NCI-H748 (cell line): Measurements from ENCODE around the gene NTRK2.

ENCODE experiments used
- DNase-seq: peaks from one replicate; lab custom pipeline; 2025; ENCODE audit not compliant: unreplicated experiment; lab: John Stamatoyannopoulos, UW

Gene NTRK2

GRCh38 chr9:85004818-85005413, 335.4 kb downstream of the NTRK2 start:
- DNase-seq = no peak

DNA sequence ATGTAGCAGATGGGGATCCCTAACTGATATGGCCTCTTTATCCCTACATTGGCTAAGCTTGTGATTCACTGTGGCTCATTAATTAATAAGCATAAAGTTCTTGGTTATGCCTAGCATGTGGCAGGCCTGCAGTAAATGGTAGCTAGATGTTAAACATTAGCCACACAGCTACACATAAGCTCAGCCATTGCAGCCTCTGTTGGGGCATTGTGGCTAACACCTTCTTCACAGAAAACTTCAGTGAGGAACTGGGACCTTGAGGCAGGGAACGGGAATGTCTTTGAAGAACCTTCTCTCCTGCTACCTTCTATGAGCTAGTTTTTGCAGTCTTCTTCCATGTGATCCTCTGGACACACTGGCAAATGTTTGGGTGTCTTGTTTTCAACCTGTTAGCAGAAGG, 338.2 kb downstream of the NTRK2 start:
- DNase-seq = no peak

DNA sequence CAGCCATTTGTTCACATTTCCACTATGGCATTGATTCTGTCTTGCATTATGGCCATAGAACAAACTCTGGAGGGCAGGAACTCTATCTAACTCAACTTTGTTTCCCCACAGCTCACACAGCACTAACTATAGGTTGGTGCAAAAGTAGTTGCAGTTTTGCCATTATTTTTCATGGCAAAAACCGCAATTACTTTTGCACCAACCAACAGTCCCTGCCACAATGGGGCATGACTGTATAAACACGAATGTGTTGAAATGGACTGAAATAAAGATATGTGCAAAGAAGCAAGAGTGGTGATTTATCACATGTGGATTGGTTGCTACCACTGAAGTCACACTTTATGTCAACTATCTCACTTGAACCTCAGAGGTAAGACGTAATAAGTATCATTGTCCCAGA, 338.7 kb downstream of the NTRK2 start:
- DNase-seq = no peak

DNA sequence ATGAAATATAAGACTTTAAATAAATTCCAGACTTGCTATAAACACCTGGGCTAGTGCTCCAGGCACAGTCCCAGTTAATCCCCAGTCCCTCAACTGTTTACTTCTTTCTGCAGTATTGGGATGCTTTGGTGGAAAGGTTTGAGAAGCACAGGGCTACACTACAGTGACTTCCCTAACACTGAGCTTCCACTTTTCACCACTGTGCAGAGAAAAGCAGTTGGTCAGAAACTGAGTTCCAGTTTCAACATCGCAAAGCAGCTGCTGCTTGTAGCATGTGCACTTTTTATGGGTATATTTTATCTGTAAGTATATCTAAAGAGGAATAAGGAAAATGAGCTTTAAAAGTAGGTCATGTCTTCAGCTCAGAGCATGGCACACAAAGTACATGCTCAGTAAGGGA, 339.7 kb downstream of the NTRK2 start:
- no peak for DNase-seq

- DNase-seq = no peak
These were observed 344.2 kb downstream of the NTRK2 start for GRCh38 chr9:85013703-85014102.

GRCh38 chr9:85014292-85014691, 344.8 kb downstream of the NTRK2 start:
- no peak for DNase-seq

DNA sequence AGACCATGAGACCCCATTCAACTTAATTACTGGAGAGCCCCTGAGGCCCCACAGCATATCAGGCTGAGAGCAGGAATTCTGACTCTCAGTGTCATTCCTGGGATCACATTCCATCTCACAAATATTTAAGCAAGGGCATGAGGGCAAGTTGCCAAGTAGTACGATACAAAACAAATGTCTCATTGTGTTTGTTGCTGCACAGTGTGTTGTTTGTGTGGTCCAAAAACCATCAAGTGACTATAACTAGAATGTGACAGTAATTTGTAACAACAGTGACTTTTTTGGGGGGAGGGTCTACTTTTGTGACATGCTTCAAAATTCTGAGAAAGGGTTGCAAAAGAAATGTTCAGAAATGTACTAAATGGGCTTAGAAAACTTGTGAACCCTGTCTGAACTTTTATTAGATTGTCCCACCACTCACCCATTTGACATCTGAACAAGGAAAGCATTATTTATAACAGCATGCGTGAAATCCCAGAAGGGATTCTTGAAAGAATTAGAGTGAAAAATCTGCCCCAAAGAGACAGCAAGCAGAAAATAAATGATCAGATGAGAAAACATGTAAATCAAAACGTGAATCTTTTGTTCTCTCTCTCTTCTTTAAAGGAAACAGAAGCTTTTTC, 347.0 kb downstream of the NTRK2 start:
- DNase-seq = no peak

DNA sequence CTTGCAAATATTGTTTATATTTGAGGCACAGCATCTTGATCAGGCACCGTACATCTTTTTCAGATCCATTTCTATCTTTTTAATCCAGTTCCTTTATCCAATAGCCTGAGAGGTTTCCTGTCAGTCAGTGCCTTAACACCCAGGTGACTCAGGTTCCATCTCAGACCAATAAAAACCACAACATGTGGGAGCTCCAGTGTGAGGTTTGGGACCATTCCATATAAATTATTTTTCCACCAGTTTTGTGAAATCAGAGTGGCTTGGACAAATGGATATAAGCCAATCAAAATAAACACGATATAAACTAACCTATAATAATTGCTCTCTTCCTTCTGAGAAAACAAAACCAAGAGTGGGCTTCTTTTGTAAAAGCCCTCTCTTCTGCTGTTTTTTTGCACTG, 351.3 kb downstream of the NTRK2 start:
- DNase-seq = no peak

GRCh38 chr9:85021686-85022085, 352.2 kb downstream of the NTRK2 start:
- no peak for DNase-seq

- no peak for DNase-seq
These were observed 354.8 kb downstream of the NTRK2 start for GRCh38 chr9:85024374-85024773.

DNA sequence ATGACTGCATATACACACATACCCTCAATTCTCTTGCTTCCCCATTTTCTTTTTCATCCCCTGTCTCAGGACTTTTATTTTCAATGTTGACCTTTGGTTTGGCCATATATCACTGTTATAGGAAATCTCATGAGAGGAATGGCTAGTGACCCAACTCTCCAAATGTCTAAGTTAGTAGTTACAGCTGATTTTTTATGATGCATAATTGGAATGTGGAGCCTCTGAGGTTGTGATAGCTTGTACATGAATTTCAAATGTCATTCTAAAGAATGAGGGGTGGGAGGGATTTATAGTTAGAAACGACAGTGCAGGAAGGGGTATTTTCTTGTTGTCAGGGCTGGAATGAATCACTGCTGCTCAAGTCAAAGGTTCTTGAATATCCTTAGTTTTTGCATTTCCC, 356.1 kb downstream of the NTRK2 start:
- DNase-seq = no peak

DNA sequence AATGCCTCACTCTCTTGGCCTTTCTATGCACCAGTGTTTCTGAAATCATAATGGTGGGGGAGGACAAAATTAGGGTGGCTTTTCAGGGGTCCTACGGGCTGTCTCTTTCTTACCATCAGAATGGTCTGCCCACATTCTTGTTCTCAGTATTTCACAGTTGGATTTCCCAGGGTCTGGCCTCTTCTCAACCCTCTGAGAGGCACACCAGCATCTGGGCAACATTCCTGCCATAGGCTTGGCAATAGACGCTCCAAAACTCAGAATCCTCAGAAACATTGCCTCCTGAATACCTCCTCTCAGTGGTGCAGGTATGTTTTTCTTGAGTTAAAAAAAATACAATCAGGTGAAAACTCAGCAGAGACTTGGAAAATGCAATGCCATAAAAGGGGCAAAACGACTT, 358.3 kb downstream of the NTRK2 start:
- no peak for DNase-seq

DNA sequence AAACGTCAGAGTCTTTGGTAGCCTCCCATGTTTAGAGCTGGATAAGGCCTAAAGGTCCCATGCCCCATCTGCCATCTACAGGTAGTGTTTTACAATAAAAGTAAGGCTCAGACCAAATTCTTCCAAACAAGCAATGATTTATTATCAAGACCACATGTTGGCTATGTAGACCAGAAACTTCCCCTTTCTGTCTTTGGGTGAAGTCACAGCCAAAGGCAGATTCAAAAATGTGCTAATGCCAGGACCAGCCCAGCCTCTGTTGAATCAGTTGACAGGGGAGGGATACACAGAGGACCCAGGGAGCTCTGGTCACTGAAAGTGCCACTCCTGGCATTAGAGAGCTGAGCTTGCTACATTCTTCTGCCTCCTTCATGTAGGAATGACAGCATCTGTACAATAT, 360.8 kb downstream of the NTRK2 start:
- no peak for DNase-seq

DNA sequence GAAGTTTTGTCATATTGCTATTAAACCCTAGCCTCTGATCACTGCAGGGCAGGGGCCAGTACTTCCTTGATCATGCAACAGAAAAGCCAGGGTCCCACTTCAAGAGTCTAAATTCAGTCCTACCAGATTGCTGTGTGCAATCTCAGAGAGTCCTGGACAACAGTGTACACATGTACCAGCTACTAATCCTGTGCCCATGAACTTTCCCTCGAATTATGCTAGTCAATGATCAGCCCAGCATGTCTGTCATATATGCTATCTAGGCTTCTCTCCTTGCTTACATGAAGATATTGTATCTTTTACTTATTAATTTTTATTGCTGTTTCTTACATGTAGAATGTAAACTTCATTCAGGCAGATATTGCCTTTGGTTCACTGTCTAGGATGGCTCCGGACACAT, 367.0 kb downstream of the NTRK2 start:
- no peak for DNase-seq

GRCh38 chr9:85038061-85038460, 368.5 kb downstream of the NTRK2 start:
- DNase-seq = no peak

DNA sequence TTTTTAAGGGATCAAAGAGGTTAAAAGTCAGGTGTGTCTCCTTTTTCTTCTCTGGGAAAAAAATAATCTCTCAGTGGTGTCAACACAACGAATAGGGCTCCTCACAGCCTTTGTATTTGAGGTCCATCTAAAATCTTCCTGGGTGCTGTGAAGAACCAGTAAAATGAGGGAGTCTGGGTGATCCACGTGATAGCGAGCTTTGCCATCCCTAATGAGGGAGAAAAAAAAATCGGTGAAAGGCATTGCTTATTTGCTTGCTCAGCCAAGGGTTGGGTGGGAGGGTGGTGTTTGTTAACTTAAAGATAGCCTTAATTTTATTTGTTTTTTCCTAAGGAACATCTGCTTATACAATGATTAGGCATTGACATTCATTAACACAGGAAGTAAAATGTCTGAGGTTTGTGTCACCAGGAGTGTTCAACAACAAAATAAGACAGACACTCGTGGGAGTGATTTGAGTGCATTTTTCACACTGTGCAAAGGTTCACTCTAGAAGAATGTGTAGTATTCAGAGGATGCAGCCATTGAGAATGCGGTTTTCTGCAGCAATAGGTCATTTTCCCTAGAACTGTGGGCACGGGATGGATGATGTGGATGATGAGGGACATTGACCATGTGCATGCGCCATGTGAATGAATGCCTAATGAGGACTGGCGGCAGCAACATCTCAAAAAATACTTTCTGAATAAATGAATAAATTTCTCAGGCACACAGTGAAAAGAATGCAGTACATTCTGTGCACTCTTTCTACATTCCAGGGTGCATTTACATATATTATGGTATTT, 369.5 kb downstream of the NTRK2 start:
- peak; percentile 11 for DNase-seq

- no peak for DNase-seq
These were observed 370.6 kb downstream of the NTRK2 start for GRCh38 chr9:85040146-85040545.

- peak; percentile 81 for DNase-seq
These were observed 371.4 kb downstream of the NTRK2 start for GRCh38 chr9:85040821-85041465.

DNA sequence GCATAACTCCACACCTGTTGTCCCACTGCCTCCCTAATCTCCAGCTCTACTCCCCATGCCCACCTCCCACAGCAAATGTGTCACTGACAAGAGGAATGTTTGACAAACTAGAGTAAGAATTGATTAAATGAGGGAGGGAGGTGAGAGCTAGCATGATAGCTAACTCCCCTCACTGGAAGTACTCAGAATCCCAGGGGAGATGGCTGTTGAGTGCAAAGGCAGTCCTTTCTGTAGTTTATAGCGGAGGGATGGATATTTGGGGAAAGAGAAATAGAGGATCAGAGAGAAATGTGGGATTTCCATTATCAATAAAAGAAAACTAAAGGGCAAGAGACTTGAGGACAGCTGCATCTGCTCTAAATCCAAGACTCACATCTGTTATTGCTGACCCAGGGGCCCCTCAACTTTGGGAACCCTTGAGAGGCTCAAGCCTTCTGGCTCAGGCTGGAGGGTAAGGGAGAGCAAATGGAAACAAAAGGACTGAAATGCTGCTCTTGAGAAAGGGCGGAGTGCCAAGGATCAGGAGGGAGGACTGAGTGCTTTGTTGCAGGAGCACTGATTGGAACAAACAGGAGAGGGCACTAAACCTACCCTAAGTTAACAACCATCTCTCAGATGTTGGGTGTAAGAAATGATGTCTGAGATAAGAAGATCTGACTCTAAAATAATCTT, 372.1 kb downstream of the NTRK2 start:
- DNase-seq = peak; percentile 13

DNA sequence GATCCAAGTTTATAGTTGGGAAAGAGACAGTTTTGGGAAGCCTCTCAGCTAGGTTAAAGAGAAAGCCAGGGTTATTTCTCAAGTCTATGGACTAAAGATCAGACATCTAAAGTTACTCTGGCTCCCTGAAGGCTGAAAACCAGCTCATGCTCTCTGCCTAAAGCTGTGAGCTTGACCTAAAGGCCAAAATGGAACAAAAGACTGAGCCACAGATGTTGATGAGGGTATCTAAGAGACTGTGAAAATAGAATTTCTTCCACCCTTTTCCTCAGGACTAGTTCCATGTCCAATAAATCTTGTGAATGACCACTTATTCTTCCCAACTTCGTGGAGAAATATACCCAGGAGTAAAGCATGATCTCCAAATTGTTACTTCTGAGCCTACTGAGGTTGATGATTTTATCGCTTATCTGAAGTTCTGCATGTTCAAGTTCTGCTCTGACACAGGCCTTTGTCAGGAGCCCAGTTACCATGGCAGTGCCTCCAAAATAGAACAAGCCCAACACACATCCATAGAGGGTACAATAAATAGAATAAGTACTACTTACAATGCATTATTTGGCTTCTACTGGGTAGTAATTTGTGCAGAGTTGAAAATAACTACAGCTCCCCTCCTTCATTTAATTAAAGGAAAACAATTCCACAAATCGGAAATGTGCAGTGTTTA, 373.6 kb downstream of the NTRK2 start:
- peak; percentile 17 for DNase-seq

DNA sequence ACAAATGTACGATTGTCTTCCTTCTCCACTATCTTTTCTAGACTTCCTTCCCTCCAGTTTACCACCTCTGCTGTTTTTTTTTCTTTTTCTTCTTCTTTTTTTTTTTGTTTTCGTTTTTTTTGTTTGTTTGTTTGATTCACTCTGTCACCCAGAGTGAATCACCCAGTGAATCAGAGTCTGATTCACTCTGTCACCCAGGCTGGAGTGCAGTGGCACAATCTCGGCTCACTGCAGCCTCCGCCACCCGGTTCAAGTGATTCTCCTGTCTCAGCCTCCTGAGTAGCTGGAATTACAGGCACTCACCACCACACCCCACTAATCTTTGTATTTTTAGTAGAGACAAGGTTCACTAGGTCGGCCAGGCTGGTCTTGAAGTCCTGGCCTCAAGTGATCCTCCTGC, 375.7 kb downstream of the NTRK2 start:
- no peak for DNase-seq
